SH-SY5Y (cell line): ENCODE results near the gene RABGAP1L.

Source experiments
- GATA2 ChIP-seq: IDR thresholded peaks from 2 replicates; pipeline ENCODE4 v1.6.1; 2011; ENCODE audit warnings: mild to moderate bottlenecking, low read depth, low read length
- GATA3 ChIP-seq: IDR thresholded peaks from 2 replicates; pipeline ENCODE4 v1.6.1; 2011; ENCODE audit warnings: low read depth, mild to moderate bottlenecking, low read length, moderate library complexity

GRCh38 chr1:174273776-174274175, 114.5 kb downstream of the RABGAP1L start:
- TF ChIP-seq GATA2 (no peak), GATA3 (no peak)
